SK-N-SH treated with all-trans-retinoic acid at 6 μM for 48 hours (cell line): ENCODE results near the gene OSBPL3.

Experiments
- OSR1 ChIP-seq: fragments of 250-450 bp; sonication (Bioruptor Pico); IDR thresholded peaks from 2 replicates; pipeline ENCODE4 v1.8.0; 2022; ENCODE audit warnings: moderate library complexity, mild to moderate bottlenecking, inconsistent platforms
- SNAI2 ChIP-seq: fragments of 250-450 bp; sonication (Bioruptor Pico); IDR thresholded peaks from 2 replicates; pipeline ENCODE4 v1.5.0; 2020; ENCODE audit warnings: mild to moderate bottlenecking, moderate library complexity
- ZFP3 ChIP-seq: fragments of 250-450 bp; sonication (Bioruptor Pico); IDR thresholded peaks from 2 replicates; pipeline ENCODE4 v1.5.0; 2020; ENCODE audit warnings: mild to moderate bottlenecking, moderate library complexity

DNA sequence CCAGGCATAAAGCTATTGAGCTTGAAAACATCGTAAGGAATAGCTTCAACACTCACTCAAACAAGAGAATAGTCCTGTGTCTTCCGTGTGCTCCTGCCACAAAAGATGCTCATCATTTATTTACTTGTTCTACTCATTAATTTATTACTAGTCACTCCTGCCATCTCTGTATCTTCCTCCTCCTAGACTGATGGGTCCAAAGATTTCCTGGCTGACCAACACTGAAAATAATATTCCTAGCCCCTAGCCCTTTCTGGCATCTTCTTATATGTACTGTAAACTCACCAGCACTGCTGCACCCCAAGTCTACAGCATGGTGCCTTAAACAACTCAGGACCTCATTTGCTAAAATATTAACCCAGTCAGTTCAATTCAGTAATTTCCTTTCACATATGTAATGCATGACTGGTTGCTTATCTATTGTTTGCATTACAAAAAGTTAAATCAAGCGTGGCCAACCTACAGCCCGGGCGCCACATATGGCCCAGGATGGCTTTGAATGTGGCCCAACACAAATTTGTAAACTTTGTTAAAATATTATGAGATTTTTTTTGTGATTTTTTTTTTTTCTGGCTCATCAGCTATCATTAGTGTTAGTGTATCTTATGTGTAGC is 136.1 kb downstream of the OSBPL3 start:
- TF ChIP-seq OSR1 (no peak), SNAI2 (CRISPR knock-in tag) (no peak), ZFP3 (CRISPR knock-in tag) (no peak)
